WTC11 (cell line): ENCODE data around the gene MACROD2. TPM values are rescaled to one million over a fixed set of nuclear protein-coding genes. Genes with fewer than 3 reads are reported as not detected.

Source experiments
- ATAC-seq: fragments of 200-7000 bp; cut with Tn5 transposase; 2 replicates; pipeline ENCODE4 v1.10.0; 2021; ENCODE audit warnings: mild to moderate bottlenecking, moderate library complexity
- CTCF ChIA-PET: fragments of 300-600 bp; sonication (Branson Sonifier 250); formaldehyde crosslinking; loops from one replicate; lab custom pipeline; 2021; ENCODE audit warnings: antibody characterized with exemption; lab: Charles Lee
- POLR2A ChIA-PET: fragments of 350-600 bp; sonication (Branson Sonifier 250); formaldehyde crosslinking; loops from one replicate; lab custom pipeline; 2021; ENCODE audit warnings: antibody characterized with exemption; lab: Charles Lee
- DNase-seq: peaks from one replicate; pipeline ENCODE4 v3.0.0; 2021; ENCODE audit warnings: low spot score
- H3K27ac Mint-ChIP-seq: 2 replicates; pipeline ENCODE4 v1.8.0; 2021; ENCODE audit warnings: mixed read lengths
- H3K27me3 Mint-ChIP-seq: 2 replicates; pipeline ENCODE4 v1.8.0; 2021; ENCODE audit warnings: low read depth, mild to moderate bottlenecking, moderate library complexity, mixed read lengths
- H3K36me3 Mint-ChIP-seq: 2 replicates; pipeline ENCODE4 v1.8.0; 2021; ENCODE audit warnings: mixed read lengths
- H3K4me1 Mint-ChIP-seq: 2 replicates; pipeline ENCODE4 v1.8.0; 2022; ENCODE audit warnings: mixed read lengths
- H3K4me3 Mint-ChIP-seq: 2 replicates; pipeline ENCODE4 v1.8.0; 2021; ENCODE audit warnings: mild to moderate bottlenecking, moderate library complexity, mixed read lengths
- H3K9me3 Mint-ChIP-seq: 2 replicates; pipeline ENCODE4 v1.8.0; 2021; ENCODE audit warnings: mixed read lengths
- FOXJ3 ChIP-seq: sonication (generic); formaldehyde crosslinking; IDR thresholded peaks from 2 replicates; pipeline ENCODE4 v1.9.0; 2021; ENCODE audit warnings: missing genetic modification reagents, mild to moderate bottlenecking, borderline replicate concordance
- FOXK1 ChIP-seq: sonication (generic); formaldehyde crosslinking; IDR thresholded peaks from 2 replicates; pipeline ENCODE4 v1.8.0; 2022; ENCODE audit warnings: mild to moderate bottlenecking, moderate library complexity, missing genetic modification reagents
- FOXP1 ChIP-seq: sonication (generic); formaldehyde crosslinking; IDR thresholded peaks from 2 replicates; pipeline ENCODE4 v1.8.0; 2022; ENCODE audit warnings: missing genetic modification reagents, mild to moderate bottlenecking, moderate library complexity, borderline replicate concordance
- GTF2I ChIP-seq: fragments of 250-450 bp; sonication (Bioruptor Pico); conservative IDR thresholded peaks from 2 replicates; pipeline ENCODE4 v1.4.0; 2021; ENCODE audit warnings: mild to moderate bottlenecking
- JAZF1 ChIP-seq: fragments of 250-450 bp; sonication (Bioruptor Pico); IDR thresholded peaks from 2 replicates; pipeline ENCODE4 v1.9.0; 2021; ENCODE audit warnings: moderate library complexity, mild to moderate bottlenecking, inconsistent platforms
- NFYB ChIP-seq: sonication (generic); formaldehyde crosslinking; conservative IDR thresholded peaks from 2 replicates; pipeline ENCODE4 v1.8.0; 2022; ENCODE audit warnings: low read depth, missing genetic modification reagents
- NR1H2 ChIP-seq: sonication (generic); formaldehyde crosslinking; IDR thresholded peaks from 2 replicates; pipeline ENCODE4 v1.9.0; 2021; ENCODE audit warnings: mild to moderate bottlenecking, moderate library complexity, missing genetic modification reagents
- NR3C1 ChIP-seq: sonication (generic); formaldehyde crosslinking; conservative IDR thresholded peaks from 2 replicates; pipeline ENCODE4 v1.8.1; 2023; ENCODE audit warnings: low read depth, mild to moderate bottlenecking, missing genetic modification reagents
- RELA ChIP-seq: sonication (generic); formaldehyde crosslinking; IDR thresholded peaks from 2 replicates; pipeline ENCODE4 v1.8.1; 2022; ENCODE audit warnings: missing genetic modification reagents, mild to moderate bottlenecking, borderline replicate concordance
- SMAD3 ChIP-seq: sonication (generic); formaldehyde crosslinking; IDR thresholded peaks from 2 replicates; pipeline ENCODE4 v1.8.0; 2022; ENCODE audit warnings: missing genetic modification reagents, mild to moderate bottlenecking, borderline replicate concordance
- SMAD4 ChIP-seq: sonication (generic); formaldehyde crosslinking; IDR thresholded peaks from 2 replicates; pipeline ENCODE4 v1.8.0; 2022; ENCODE audit warnings: mild to moderate bottlenecking, missing genetic modification reagents
- TEAD4 ChIP-seq: sonication (generic); formaldehyde crosslinking; IDR thresholded peaks from 2 replicates; pipeline ENCODE4 v1.8.0; 2022; ENCODE audit warnings: mild to moderate bottlenecking, missing genetic modification reagents
- ZBTB43 ChIP-seq: sonication (generic); formaldehyde crosslinking; IDR thresholded peaks from 2 replicates; pipeline ENCODE4 v1.8.1; 2023; ENCODE audit warnings: mild to moderate bottlenecking, missing genetic modification reagents
- ZNF416 ChIP-seq: fragments of 250-450 bp; sonication (Bioruptor Pico); IDR thresholded peaks from 2 replicates; pipeline ENCODE4 v1.9.0; 2021; ENCODE audit warnings: mild to moderate bottlenecking, inconsistent platforms
- ZNF671 ChIP-seq: fragments of 250-450 bp; sonication (Bioruptor Pico); IDR thresholded peaks from 2 replicates; pipeline ENCODE4 v1.8.0; 2021; ENCODE audit warnings: mild to moderate bottlenecking
- ZSCAN18 ChIP-seq: fragments of 250-450 bp; sonication (Bioruptor Pico); IDR thresholded peaks from 2 replicates; pipeline ENCODE4 v2.1.2; 2022; ENCODE audit warnings: mild to moderate bottlenecking, moderate library complexity
- total RNA-seq: library from RNA; stranded (reverse); gene quantifications from 3 replicates; pipeline ENCODE4 v1.2.3, GENCODE V29; 2021
- TF ChIP-seq, protein P1 (sequence below): sonication (generic); formaldehyde crosslinking; IDR thresholded peaks from 2 replicates; pipeline ENCODE4 v1.8.1; 2023; ENCODE audit warnings: mild to moderate bottlenecking, missing genetic modification reagents, borderline replicate concordance
- TF ChIP-seq, protein P2 (sequence below): sonication (generic); formaldehyde crosslinking; IDR thresholded peaks from 2 replicates; pipeline ENCODE4 v1.8.0; 2023; ENCODE audit warnings: missing genetic modification reagents
- TF ChIP-seq, protein P3 (sequence below): sonication (generic); formaldehyde crosslinking; IDR thresholded peaks from 2 replicates; pipeline ENCODE4 v1.8.0; 2022; ENCODE audit warnings: mild to moderate bottlenecking, missing genetic modification reagents

Gene MACROD2
- total RNA-seq, 1 experiment from 2014 or later: 4.1 TPM

GRCh38 chr20:14815340-14815739, 820.0 kb downstream of the MACROD2 start:
- no peak for ATAC-seq
- Mint-ChIP-seq H3K4me1 (no peaks in the 10 kb centered on the region), H3K27me3 (no peaks in the 10 kb centered on the region), H3K9me3 (peaks cover 33% of the 10 kb centered on the region), H3K4me3 (no peak overlapping the region), H3K27ac (no peak overlapping the region)
- ChIA-PET CTCF (no interaction called here), POLR2A (no interaction called here)
- no peak for DNase-seq
- no peak for TF ChIP-seq ZNF671 (CRISPR knock-in tag)
- TF ChIP-seq, protein P1, sequence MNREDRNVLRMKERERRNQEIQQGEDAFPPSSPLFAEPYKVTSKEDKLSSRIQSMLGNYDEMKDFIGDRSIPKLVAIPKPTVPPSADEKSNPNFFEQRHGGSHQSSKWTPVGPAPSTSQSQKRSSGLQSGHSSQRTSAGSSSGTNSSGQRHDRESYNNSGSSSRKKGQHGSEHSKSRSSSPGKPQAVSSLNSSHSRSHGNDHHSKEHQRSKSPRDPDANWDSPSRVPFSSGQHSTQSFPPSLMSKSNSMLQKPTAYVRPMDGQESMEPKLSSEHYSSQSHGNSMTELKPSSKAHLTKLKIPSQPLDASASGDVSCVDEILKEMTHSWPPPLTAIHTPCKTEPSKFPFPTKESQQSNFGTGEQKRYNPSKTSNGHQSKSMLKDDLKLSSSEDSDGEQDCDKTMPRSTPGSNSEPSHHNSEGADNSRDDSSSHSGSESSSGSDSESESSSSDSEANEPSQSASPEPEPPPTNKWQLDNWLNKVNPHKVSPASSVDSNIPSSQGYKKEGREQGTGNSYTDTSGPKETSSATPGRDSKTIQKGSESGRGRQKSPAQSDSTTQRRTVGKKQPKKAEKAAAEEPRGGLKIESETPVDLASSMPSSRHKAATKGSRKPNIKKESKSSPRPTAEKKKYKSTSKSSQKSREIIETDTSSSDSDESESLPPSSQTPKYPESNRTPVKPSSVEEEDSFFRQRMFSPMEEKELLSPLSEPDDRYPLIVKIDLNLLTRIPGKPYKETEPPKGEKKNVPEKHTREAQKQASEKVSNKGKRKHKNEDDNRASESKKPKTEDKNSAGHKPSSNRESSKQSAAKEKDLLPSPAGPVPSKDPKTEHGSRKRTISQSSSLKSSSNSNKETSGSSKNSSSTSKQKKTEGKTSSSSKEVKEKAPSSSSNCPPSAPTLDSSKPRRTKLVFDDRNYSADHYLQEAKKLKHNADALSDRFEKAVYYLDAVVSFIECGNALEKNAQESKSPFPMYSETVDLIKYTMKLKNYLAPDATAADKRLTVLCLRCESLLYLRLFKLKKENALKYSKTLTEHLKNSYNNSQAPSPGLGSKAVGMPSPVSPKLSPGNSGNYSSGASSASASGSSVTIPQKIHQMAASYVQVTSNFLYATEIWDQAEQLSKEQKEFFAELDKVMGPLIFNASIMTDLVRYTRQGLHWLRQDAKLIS (CRISPR knock-in tag): no peak
- TF ChIP-seq, protein P2, sequence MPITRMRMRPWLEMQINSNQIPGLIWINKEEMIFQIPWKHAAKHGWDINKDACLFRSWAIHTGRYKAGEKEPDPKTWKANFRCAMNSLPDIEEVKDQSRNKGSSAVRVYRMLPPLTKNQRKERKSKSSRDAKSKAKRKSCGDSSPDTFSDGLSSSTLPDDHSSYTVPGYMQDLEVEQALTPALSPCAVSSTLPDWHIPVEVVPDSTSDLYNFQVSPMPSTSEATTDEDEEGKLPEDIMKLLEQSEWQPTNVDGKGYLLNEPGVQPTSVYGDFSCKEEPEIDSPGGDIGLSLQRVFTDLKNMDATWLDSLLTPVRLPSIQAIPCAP (CRISPR knock-in tag): no peak
- no peak for TF ChIP-seq ZSCAN18 (CRISPR knock-in tag)
- TF ChIP-seq SMAD3 (CRISPR knock-in tag): no peak
- TF ChIP-seq FOXJ3 (CRISPR knock-in tag): no peak
- no peak for TF ChIP-seq JAZF1 (CRISPR knock-in tag)
- TF ChIP-seq FOXK1 (CRISPR knock-in tag): no peak
- no peak for TF ChIP-seq NR1H2 (CRISPR knock-in tag)
- TF ChIP-seq, all 79 proteins: peak for 0
- H3K36me3 Mint-ChIP-seq: no peaks in the 10 kb centered on the region

DNA sequence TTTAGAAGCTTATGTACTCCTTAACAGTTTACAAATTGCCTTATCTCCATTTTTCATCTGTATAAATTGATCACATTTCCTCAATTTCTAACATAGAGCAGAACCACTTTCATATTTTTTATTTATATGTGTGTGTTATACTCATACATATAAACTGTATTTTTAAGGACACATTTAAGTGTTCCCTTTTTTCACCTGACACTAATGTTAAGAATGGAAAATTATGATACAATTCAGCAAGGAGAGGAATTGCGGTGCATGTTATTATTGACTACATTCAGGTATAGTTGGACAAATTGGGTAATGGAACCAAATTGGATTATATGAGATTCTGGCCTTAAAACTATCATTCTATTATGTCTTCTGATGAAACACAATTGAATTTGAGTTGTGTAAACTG, 821.2 kb downstream of the MACROD2 start:
- no peak overlapping the region for H3K4me3 Mint-ChIP-seq
- peaks cover 21% of the 10 kb centered on the region for H3K9me3 Mint-ChIP-seq
- no peak overlapping the region for H3K27ac Mint-ChIP-seq
- no peaks in the 10 kb centered on the region for H3K27me3 Mint-ChIP-seq
- ATAC-seq: no peak
- TF ChIP-seq, protein P3, sequence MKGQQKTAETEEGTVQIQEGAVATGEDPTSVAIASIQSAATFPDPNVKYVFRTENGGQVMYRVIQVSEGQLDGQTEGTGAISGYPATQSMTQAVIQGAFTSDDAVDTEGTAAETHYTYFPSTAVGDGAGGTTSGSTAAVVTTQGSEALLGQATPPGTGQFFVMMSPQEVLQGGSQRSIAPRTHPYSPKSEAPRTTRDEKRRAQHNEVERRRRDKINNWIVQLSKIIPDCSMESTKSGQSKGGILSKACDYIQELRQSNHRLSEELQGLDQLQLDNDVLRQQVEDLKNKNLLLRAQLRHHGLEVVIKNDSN: no peak
- no peak for TF ChIP-seq NFYB (CRISPR knock-in tag)
- no peaks in the 10 kb centered on the region for H3K36me3 Mint-ChIP-seq
- no peaks in the 10 kb centered on the region for H3K4me1 Mint-ChIP-seq
- DNase-seq: no peak
- ChIA-PET POLR2A (no interaction called here), CTCF (no interaction called here)

GRCh38 chr20:14817101-14817500, 821.8 kb downstream of the MACROD2 start:
- CTCF ChIA-PET: no interaction called here
- ATAC-seq (no peak), DNase-seq (no peak)
- Mint-ChIP-seq H3K36me3 (no peaks in the 10 kb centered on the region), H3K4me3 (no peak overlapping the region), H3K27me3 (no peaks in the 10 kb centered on the region), H3K4me1 (no peaks in the 10 kb centered on the region), H3K9me3 (peaks cover 15% of the 10 kb centered on the region), H3K27ac (no peak overlapping the region)
- TF ChIP-seq RELA (CRISPR knock-in tag): no peak
- POLR2A ChIA-PET: no interaction called here

DNA sequence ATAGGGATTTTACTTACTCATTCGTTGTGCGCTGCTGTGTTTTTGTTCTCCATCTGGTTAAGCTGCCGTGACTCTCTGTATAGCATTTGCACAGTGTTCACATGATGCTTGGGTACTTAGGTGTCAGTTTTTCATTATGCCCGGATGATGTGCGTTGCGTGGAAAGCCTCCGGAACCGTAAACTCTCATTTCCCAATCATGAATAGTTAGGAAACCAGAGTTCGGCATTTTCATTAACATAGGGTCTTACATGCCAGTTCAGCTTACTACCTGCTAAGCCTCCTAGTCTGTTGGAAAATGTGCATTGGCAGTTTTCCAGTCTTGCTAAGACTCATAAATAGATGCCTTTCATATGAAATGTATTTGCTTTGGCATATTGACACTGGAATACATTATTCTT, 825.5 kb downstream of the MACROD2 start:
- Mint-ChIP-seq H3K27me3 (no peaks in the 10 kb centered on the region), H3K4me1 (peaks cover 8% of the 10 kb centered on the region), H3K4me3 (no peak overlapping the region), H3K9me3 (peaks cover 7% of the 10 kb centered on the region), H3K27ac (no peak overlapping the region), H3K36me3 (no peaks in the 10 kb centered on the region)
- CTCF ChIA-PET: no interaction called here
- POLR2A ChIA-PET: no interaction called here
- ATAC-seq (no peak), DNase-seq (no peak)
- TF ChIP-seq NR3C1: no peak
- no peak for TF ChIP-seq FOXP1 (CRISPR knock-in tag)
- no peak for TF ChIP-seq TEAD4 (CRISPR knock-in tag)
- no peak for TF ChIP-seq GTF2I (CRISPR knock-in tag)
- TF ChIP-seq ZBTB43 (CRISPR knock-in tag): no peak
- TF ChIP-seq SMAD4 (CRISPR knock-in tag): no peak
- TF ChIP-seq ZNF416: no peak
